ENCODE data around the gene RHOB. TPM values are rescaled to one million over a fixed set of nuclear protein-coding genes. Genes with fewer than 3 reads are reported as not detected.

The RHOB gene
- total RNA-seq, 1 experiment from 2014 or later = 143 TPM

DNA sequence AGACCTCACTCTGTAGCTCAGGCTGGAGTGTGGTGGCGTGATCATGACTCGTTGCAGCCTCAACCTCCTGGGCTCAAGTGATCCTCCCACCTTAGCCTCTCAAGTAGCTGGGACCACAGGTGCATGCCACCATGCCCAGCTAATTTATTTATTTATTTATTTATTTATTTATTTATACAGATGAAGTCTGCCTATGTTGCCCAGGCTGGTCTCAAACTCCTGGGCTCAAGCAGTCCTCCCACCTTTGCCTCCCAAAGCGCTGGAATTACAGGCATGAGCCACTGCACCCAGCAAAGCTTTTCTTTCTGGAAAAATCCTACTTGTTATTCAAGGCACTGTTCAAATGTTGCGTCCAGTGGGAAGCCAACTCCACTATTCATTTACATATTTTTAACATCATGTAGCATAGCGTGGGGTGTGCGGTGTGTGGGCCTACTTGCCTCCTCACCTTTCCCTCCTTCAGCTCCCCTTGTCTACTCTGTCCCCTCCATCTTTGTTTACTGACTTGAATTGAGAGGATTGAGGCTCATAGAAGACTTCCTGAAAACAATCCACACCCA, 6.8 kb upstream of the RHOB start:
- CTCF ChIA-PET = interaction anchor here (1.0 to 6.1 kb wide), 6 partner anchors 25 to 211 kb away, joined by 5 to 50 read pairs (median 13); partner anchors contain the start of gene HS1BP3
- peaks cover 23% of the 10 kb centered on the region for H3K36me3 Mint-ChIP-seq (ENCODE audit: insufficient read depth, unreplicated experiment)
- DNase-seq = no peak
- no peaks in the 10 kb centered on the region for H3K9me3 Mint-ChIP-seq (ENCODE audit: low read depth, unreplicated experiment)
- TF ChIP-seq, protein P1, sequence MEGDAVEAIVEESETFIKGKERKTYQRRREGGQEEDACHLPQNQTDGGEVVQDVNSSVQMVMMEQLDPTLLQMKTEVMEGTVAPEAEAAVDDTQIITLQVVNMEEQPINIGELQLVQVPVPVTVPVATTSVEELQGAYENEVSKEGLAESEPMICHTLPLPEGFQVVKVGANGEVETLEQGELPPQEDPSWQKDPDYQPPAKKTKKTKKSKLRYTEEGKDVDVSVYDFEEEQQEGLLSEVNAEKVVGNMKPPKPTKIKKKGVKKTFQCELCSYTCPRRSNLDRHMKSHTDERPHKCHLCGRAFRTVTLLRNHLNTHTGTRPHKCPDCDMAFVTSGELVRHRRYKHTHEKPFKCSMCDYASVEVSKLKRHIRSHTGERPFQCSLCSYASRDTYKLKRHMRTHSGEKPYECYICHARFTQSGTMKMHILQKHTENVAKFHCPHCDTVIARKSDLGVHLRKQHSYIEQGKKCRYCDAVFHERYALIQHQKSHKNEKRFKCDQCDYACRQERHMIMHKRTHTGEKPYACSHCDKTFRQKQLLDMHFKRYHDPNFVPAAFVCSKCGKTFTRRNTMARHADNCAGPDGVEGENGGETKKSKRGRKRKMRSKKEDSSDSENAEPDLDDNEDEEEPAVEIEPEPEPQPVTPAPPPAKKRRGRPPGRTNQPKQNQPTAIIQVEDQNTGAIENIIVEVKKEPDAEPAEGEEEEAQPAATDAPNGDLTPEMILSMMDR (IDR thresholded peaks at IDR 0.05; ENCODE audit: unreplicated experiment) = no peak
- H3K27me3 Mint-ChIP-seq (ENCODE audit: unreplicated experiment) = no peaks in the 10 kb centered on the region
- H3K27ac Mint-ChIP-seq (ENCODE audit: unreplicated experiment) = peak overlapping the region; percentile 39
- no peak overlapping the region for H3K4me3 Mint-ChIP-seq (ENCODE audit: low read depth, unreplicated experiment)
- peaks cover 29% of the 10 kb centered on the region for H3K4me1 Mint-ChIP-seq (ENCODE audit: low read depth, unreplicated experiment)
- BruUV-seq (replicated peaks) = no TSS peak
- intact Hi-C loops (cut with micrococcal nuclease; ENCODE audit: unreplicated experiment) = loop anchor here (5.0 kb wide), 1 partner anchor 142 kb away; no protein-coding TSS in a partner anchor

DNA sequence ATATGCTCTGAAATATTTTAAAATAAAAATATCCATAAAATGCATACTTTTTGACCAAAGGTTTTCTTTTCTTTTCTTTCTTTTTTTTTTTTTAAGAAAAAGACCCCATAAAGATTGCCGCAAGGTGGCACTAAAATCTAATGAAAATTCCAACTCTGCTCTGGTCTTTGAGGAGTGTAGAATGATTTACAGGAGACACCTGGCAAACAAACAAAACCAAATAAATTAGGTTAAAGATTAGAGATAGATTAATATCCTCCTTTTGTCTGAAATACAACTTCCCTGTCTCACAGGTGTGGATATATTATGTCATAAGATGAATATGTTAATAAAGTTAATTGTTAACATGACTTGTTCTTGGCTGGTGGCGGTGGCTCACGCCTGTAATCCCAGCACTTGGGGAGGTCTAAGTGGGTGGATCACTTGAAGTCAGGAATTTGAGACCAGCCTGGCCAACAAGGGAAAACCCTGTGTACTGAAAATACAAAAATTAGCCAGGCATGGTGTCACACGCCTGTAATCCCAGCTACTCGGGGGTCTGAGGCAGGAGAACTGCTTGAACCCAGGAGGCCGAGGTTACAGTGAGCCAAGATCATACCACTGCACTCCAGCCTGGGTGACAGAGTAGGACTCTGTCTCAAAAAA, 3.5 kb upstream of the RHOB start:
- intact Hi-C loops (cut with micrococcal nuclease; ENCODE audit: unreplicated experiment) = loop anchor here (1.0 to 5.0 kb wide), 5 partner anchors 47 to 192 kb away; no protein-coding TSS in a partner anchor
- Mint-ChIP-seq H3K27ac (ENCODE audit: unreplicated experiment) (peak overlapping the region; percentile 78), H3K27me3 (ENCODE audit: unreplicated experiment) (no peaks in the 10 kb centered on the region), H3K36me3 (ENCODE audit: insufficient read depth, unreplicated experiment) (peaks cover 52% of the 10 kb centered on the region), H3K9me3 (ENCODE audit: low read depth, unreplicated experiment) (no peaks in the 10 kb centered on the region), H3K4me1 (ENCODE audit: low read depth, unreplicated experiment) (peaks cover 39% of the 10 kb centered on the region), H3K4me3 (ENCODE audit: low read depth, unreplicated experiment) (no peak overlapping the region)
- DNase-seq = peak; percentile 76
- TF ChIP-seq, protein P1 (IDR thresholded peaks at IDR 0.05; ENCODE audit: unreplicated experiment) = no peak
- CTCF ChIA-PET = interaction anchor here (0.5 to 2.3 kb wide), 5 partner anchors 32 to 208 kb away, joined by 3 to 25 read pairs (median 4); partner anchors contain the start of gene HS1BP3
- no TSS peak for BruUV-seq (replicated peaks)

DNA sequence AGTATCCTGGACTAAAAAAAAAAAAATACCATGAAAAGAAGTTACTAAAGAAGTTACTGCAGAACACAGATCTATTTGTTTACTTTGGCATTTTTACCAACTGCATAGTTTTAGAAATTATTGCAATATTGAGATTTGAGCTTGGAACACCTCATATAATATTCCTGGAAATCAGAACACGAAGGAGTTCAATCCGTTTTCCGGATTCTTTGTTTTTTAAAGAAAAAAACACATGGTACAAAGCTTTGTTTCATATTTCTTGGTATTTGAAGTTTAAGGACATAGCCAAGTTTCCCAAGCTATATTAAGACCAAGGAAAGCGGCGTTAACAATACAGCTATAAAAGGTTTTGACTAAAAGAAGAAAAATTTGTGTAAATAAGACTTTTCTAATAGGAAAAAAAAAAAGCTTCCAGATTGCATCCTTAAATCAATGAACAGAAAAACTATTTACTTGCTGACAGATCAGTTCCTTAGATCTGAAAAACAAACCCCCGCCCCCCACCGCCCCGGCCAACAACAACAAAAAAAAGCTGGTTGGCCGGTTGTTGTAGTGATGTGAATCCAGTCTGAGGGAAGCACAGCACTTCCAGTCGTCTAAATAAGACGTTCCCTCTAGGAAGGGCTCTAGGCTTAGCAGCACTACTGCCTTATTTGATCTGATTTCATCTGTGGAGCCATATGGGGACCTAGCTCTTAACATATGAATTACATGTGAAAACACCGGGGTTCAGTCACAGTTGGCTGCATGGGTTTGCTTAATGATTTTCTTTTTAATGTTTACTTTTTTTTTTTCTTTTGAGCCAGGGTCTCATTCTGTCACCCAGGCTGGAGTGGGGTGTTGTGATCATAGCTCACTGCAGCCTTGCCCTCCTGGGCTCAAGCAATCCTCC, 2.5 kb upstream of the RHOB start:
- Mint-ChIP-seq H3K27me3 (ENCODE audit: unreplicated experiment) (no peaks in the 10 kb centered on the region), H3K4me3 (ENCODE audit: low read depth, unreplicated experiment) (no peak overlapping the region), H3K36me3 (ENCODE audit: insufficient read depth, unreplicated experiment) (peaks cover 52% of the 10 kb centered on the region), H3K27ac (ENCODE audit: unreplicated experiment) (peak overlapping the region; percentile 78), H3K9me3 (ENCODE audit: low read depth, unreplicated experiment) (no peaks in the 10 kb centered on the region), H3K4me1 (ENCODE audit: low read depth, unreplicated experiment) (peaks cover 38% of the 10 kb centered on the region)
- CTCF ChIA-PET = interaction anchor here (0.5 to 2.3 kb wide), 16 partner anchors 8 to 214 kb away, joined by 3 to 25 read pairs (median 4); partner anchors contain the start of gene HS1BP3
- no TSS peak for BruUV-seq (replicated peaks)
- intact Hi-C loops (cut with micrococcal nuclease; ENCODE audit: unreplicated experiment) = loop anchor here (5.0 kb wide), 1 partner anchor 138 kb away; no protein-coding TSS in a partner anchor
- DNase-seq = no peak
- TF ChIP-seq, protein P1 (IDR thresholded peaks at IDR 0.05; ENCODE audit: unreplicated experiment) = no peak

Data from Calu3 (cell line).